Heart right ventricle (tissue), 16 donors: ENCODE data around the gene GKN2. TPM values are rescaled to one million over a fixed set of nuclear protein-coding genes. Genes with fewer than 3 reads are reported as not detected.

ENCODE experiments used
- ATAC-seq, 8 donors: fragments of 200-7000 bp; cut with Tn5 transposase; one replicate each; pipeline ENCODE4 v1.9.1; 2020; ENCODE audit warnings: mild to moderate bottlenecking in 8 of 8, moderate library complexity in 8 of 8, moderate number of reproducible peaks in 1 of 8
- DNase-seq, 2 donors: peaks; one replicate each; pipeline ENCODE4 v3.0.0-alpha.2; 2020
- H3K27ac ChIP-seq, 10 donors: fragments of 200-600 bp; sonication (generic) in 2 of 10; one replicate each; pipeline versions ENCODE4 v1.5.0 to v1.8.0; 2020 to 2022; ENCODE audit warnings: mild to moderate bottlenecking in 3 of 10
- H3K27me3 ChIP-seq, 7 donors: fragments of 200-600 bp; one replicate each; pipeline ENCODE4 v1.8.0; 2021 to 2022; ENCODE audit warnings: mild to moderate bottlenecking in 2 of 7
- H3K36me3 ChIP-seq, 9 donors: fragments of 200-600 bp; sonication (generic) in 1 of 9; one replicate each; pipeline versions ENCODE4 v1.5.0 to v1.8.0; 2020 to 2022; ENCODE audit warnings: mild to moderate bottlenecking in 2 of 9
- H3K4me1 ChIP-seq, 9 donors: fragments of 200-600 bp; sonication (generic) in 1 of 9; one replicate each; pipeline versions ENCODE4 v1.5.0 to v1.8.0; 2020 to 2022; ENCODE audit warnings: mild to moderate bottlenecking in 4 of 9
- H3K4me3 ChIP-seq, 10 donors: fragments of 200-600 bp; sonication (generic) in 2 of 10; one replicate each; pipeline versions ENCODE4 v1.5.0 to v1.8.0; 2020 to 2022; ENCODE audit warnings: mild to moderate bottlenecking in 7 of 10, moderate library complexity in 2 of 10
- H3K9me3 ChIP-seq, 11 donors: fragments of 200-600 bp in 10 of 11; sonication (generic) in 2 of 11; one replicate each; pipeline versions ENCODE4 v1.5.0 to v1.8.0; 2013 to 2022; ENCODE audit warnings: mild to moderate bottlenecking in 2 of 11, control low read depth in 1 of 11, moderate library complexity in 1 of 11
- CTCF ChIP-seq, 9 donors: fragments of 200-600 bp; sonication (generic) in 2 of 9; IDR thresholded peaks; one replicate each; pipeline versions ENCODE4 v1.5.0 to v1.8.0; 2021 to 2022; ENCODE audit warnings: antibody characterized with exemption in 9 of 9, mild to moderate bottlenecking in 5 of 9, moderate library complexity in 1 of 9
- WGBS, 2 donors: extraction: QIAGEN DNeasy Blood & Tissue Kit; methylation state at CpG; one replicate each; pipeline ENCODE4 v1.1.7; 2013; ENCODE audit warnings: inconsistent platforms in 1 of 2; 5-methylcytosine and 5-hydroxymethylcytosine counted together
- intact Hi-C, 10 donors: fragments of 100-400 bp; cut with DNase I; formaldehyde crosslinking; loops; one replicate each; pipeline versions ENCODE4 v1.11.1 to v1.14.2; 2022
- polyA plus RNA-seq, 2 donors: library from polyadenylated mRNA; stranded (reverse); fragments of 200-250 nt; gene quantifications; one replicate each; pipeline ENCODE4 v1.2.3, GENCODE V29; 2013
- total RNA-seq, 10 donors: library from RNA; stranded (reverse); fragmentation: NEBNext Ultra II Directional in 3 of 10; extraction: Animal tissue kit (Norgen Biotek cat#: 25700) in 3 of 10; gene quantifications; one replicate each; pipeline versions ENCODE4 v1.2.1 to v1.2.4, GENCODE V29; 2021 to 2023
- donor health status: Arrhythmogenic right ventricular cardiomyopathy.
- donor health status: ischemic (EF 13 %, LVEDD 7.1; RV severe dilation, severe dysfunction).
- donor health status: healthy with polysubstance abuse.
- donor health status: DM: no; HTN: yes; CAD: no.
- donor health status: DM: no; HTN: no; CAD: no.
- donor health status: ischemic (EF 25% LVEDD 6.9; RV normal size, moderate dysfunction).
- donor health status: ischemic (EF 25% LVEDD 5.7; RV mildly dilated, moderate dysfunction).
- donor health status: healthy.
- donor health status: DM: yes; HTN: yes; CAD: no.
- donor health status: Ischemic cardiomyopathy.
- donor health status: ischemic (EF 35%, LVEDD 5.7; RV mildly dilated, moderate dysfunction).
- donor health status: nonischemic (EF 11% LVEDD 7.7; RV severe dilation, severe dysfunction).
- donor health status: DM: yes; HTN: yes; CAD: no.
- donor health status: PGD.
- donor health status: ischemic (EF 29% LVEDD 5.4; RV normal size, mild dysfunction).
- donor health status: nonischemic (EF 23%, LVEDD 6.1; RV moderate dilation, normal function).

Gene GKN2
- total and polyA plus RNA-seq, 12 donors: not detected

DNA sequence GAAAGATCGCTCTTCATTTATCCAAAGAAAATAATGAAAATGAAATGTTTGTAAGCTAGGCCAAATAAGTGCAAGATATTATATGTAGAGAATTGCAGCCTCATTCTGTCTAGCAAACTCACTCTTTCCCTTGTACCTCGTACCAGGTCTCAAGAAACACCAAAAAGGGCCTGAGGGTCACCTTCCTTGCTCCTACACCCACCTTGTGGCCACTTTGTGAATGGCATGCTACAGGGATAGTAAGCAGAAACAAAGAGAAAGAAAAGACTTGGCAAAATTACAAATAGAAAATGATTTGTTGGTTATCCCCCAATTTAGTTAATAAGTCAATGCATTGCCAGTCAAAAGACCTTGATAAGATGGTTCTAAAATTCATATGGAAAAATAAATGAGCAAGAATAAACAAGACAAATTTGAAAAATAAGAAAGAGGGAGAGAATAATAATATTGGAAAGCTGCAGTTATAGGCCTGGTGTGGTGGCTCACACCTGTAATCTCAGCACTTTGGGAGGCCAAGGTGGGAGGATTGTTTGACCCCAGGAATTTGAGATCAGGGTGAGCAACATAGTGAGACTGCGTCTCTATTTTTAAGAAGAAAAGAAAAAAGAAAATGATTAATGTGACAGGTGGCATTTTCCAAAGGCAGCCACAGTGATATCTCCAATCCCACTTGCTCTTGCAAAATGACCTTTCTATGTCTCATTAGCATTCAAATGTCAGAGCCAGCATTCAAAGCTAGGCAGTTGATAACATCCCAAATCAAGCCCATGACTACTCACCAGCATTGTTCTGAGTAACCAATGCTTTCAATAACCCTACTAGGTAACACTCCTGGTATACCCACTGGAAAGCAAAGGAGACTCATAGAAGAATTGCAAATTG lies 42.7 kb downstream of the GKN2 start:
- intact Hi-C loops: loop anchor here (1.0 to 5.0 kb wide), 9 partner anchors 73 to 203 kb away; no protein-coding TSS in a partner anchor
- H3K4me3 ChIP-seq: no peak overlapping the region
- ATAC-seq (peak in 5 of 8 donors; percentile 62 to 84 (median 71)), DNase-seq (peak; percentile 25 to 73)
- H3K36me3 ChIP-seq: no peaks in the 10 kb centered on the region
- peaks cover 0 to 45% (median 8%) of the 10 kb centered on the region in 9 donors for H3K4me1 ChIP-seq
- H3K9me3 ChIP-seq: peaks cover 0 to under 1% (median 0%) of the 10 kb centered on the region in 11 donors
- H3K27ac ChIP-seq: no peak overlapping the region
- peak; percentile 88 to 96 (median 93) for TF ChIP-seq CTCF (IDR thresholded peaks at IDR 0.05)
- WGBS, 2 donors: 67 to 73% methylated on average over 3 of the region's 3 CpGs
- peaks cover 0 to 12% (median 0%) of the 10 kb centered on the region in 7 donors for H3K27me3 ChIP-seq

GRCh38 chr2:68908392-68908970 lies 44.2 kb downstream of the GKN2 start:
- H3K36me3 ChIP-seq: no peaks in the 10 kb centered on the region
- no peak for TF ChIP-seq CTCF (IDR thresholded peaks at IDR 0.05)
- peak overlapping the region in 1 of 10 donors; percentile 80 for H3K27ac ChIP-seq
- H3K9me3 ChIP-seq: peaks cover 0 to 10% (median 0%) of the 10 kb centered on the region in 11 donors
- peaks cover 0 to 12% (median 0%) of the 10 kb centered on the region in 7 donors for H3K27me3 ChIP-seq
- WGBS, 2 donors: 37 to 41% methylated on average over 5 of the region's 5 CpGs
- no peak overlapping the region for H3K4me3 ChIP-seq
- ATAC-seq (peak; percentile 57 to 88 (median 76)), DNase-seq (peak; percentile 50)
- intact Hi-C loops: loop anchor here in 6 of 10 donors (2.0 to 5.0 kb wide), 3 partner anchors 71 to 158 kb away; no protein-coding TSS in a partner anchor
- peaks cover 0 to 45% (median 8%) of the 10 kb centered on the region in 9 donors for H3K4me1 ChIP-seq

DNA sequence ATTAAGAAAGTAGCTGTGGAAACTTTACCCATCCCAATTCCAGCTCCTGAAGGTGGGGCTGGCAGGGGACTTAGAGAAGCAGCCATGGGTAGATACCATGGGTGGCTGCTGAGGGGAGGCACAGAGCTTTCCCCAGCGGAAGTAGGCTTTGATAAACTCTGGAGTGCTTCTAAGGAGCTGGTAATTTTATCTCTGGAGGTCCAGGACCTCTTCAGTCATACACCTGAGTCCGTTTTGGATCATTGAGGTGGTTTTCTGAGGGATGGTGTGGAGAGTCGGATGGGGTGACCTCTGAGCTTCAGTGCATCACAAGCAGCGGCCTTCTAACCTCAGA lies 44.8 kb downstream of the GKN2 start:
- intact Hi-C loops: loop anchor here in 6 of 10 donors (2.0 to 5.0 kb wide), 3 partner anchors 71 to 157 kb away; no protein-coding TSS in a partner anchor
- Histone ChIP-seq H3K27me3 (peaks cover 0 to 8% (median 0%) of the 10 kb centered on the region in 7 donors), H3K4me1 (peaks cover 0 to 41% (median 8%) of the 10 kb centered on the region in 9 donors), H3K9me3 (peaks cover 0 to 10% (median 0%) of the 10 kb centered on the region in 11 donors), H3K27ac (peak overlapping the region in 1 of 10 donors; percentile 80), H3K36me3 (no peaks in the 10 kb centered on the region), H3K4me3 (no peak overlapping the region)
- DNase-seq (no peak), ATAC-seq (no peak)
- 86 to 95% methylated on average over 4 of the region's 4 CpGs for WGBS, 2 donors
- TF ChIP-seq CTCF (IDR thresholded peaks at IDR 0.05): no peak

- intact Hi-C loops: loop anchor here in 5 of 10 donors (5.0 kb wide), 2 partner anchors 70 to 155 kb away; no protein-coding TSS in a partner anchor
- ATAC-seq (no peak), DNase-seq (no peak)
- 95% methylated on average over 5 of the region's 5 CpGs for WGBS, 2 donors
- H3K9me3 ChIP-seq: peaks cover 0 to 13% (median under 1%) of the 10 kb centered on the region in 11 donors
- no peaks in the 10 kb centered on the region for H3K36me3 ChIP-seq
- peaks cover 0 to 8% (median 0%) of the 10 kb centered on the region in 7 donors for H3K27me3 ChIP-seq
- TF ChIP-seq CTCF (IDR thresholded peaks at IDR 0.05): no peak
- H3K4me3 ChIP-seq: no peak overlapping the region
- H3K4me1 ChIP-seq: peaks cover 0 to 36% (median 8%) of the 10 kb centered on the region in 9 donors
- H3K27ac ChIP-seq: peak overlapping the region in 1 of 10 donors; percentile 80
Observed at GRCh38 chr2:68907232-68907919, 45.3 kb downstream of the GKN2 start.
